T-helper 2 cell (primary cell): Measurements from ENCODE around the gene TBRG4.

ENCODE experiments used
- DNase-seq, 5 experiments: peaks; one replicate each; pipeline versions ENCODE4 v3.0.0 to v3.0.0-alpha.2; 2012 to 2022

TBRG4 gene

GRCh38 chr7:45050198-45050597 is 61.3 kb downstream of the TBRG4 start:
- DNase-seq = no peak
